HG02884 (cell line): ENCODE results near the gene METRN.
"Not testable (repeated sequence)": the region's sequence is repeated elsewhere in the genome, so short reads cannot be mapped to it uniquely, and the experiment has no call there.

Experiments used
- ATAC-seq: cut with Tn5 transposase; IDR thresholded peaks from one replicate; pipeline ENCODE4 v1.9.1; 2021; ENCODE audit warnings: mild to moderate bottlenecking, moderate library complexity; ENCODE audit not compliant: unreplicated experiment

METRN gene

GRCh38 chr16:708959-709358 lies 6.0 kb upstream of the METRN start:
- ATAC-seq = no peak

- ATAC-seq = no peak
Measured at GRCh38 chr16:709566-710499, 5.1 kb upstream of the METRN start.

DNA sequence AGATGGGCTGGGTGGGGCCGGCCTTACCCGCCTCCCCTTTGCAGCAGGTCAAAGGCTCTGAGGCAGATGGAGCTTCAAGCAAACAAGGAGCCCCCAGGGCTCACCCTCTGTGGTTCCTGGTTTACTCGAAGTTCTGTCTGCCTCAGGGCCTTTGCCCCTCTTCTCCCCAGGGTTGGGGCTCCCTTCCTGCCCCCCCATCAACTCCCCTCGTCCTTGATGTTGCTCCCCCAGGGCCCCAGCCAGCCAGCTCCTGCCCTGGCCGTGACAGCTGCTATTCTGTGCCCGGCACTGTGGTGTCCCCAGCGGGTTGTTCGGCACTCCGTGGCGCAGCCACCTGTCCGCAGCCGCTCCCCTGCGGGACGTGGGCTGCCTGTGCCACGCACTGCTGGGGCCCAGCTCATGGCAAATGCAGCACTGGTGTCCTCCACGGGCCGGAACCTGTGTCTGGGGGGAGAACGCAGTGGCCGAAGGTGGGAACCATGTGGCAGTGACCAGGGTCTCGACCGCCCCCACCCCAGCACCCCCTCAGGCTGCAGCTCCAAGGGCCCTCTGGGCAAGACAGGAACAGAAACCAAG lies 4.3 kb upstream of the METRN start:
- ATAC-seq = no peak

DNA sequence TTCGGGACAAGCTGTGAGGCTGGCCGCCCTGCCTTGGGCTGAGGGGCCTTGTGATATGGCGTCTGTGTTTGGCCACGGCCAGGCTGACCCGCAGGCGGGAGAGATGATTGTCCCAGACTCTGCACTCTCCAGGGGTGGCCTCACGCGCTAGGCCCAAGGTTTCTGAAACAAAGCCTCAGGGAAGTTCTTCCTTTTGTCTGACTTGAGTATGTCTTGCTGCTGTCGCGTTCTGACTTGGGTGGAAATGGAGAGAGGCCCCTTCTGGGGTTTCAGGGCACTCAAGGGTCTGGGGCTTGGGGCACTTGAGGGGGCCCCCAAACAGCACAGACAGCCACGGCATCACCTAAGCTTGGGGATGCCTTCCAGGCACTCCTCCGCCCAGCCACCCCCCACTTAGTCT lies 3.8 kb upstream of the METRN start:
- ATAC-seq = no peak

- no peak for ATAC-seq
Measured at GRCh38 chr16:711548-712320, 3.2 kb upstream of the METRN start.

- not testable (repeated sequence) for ATAC-seq
Measured at GRCh38 chr16:712740-713250, 2.1 kb upstream of the METRN start.

- no peak for ATAC-seq
Measured at GRCh38 chr16:714079-714478, 839 bp upstream of the METRN start.

DNA sequence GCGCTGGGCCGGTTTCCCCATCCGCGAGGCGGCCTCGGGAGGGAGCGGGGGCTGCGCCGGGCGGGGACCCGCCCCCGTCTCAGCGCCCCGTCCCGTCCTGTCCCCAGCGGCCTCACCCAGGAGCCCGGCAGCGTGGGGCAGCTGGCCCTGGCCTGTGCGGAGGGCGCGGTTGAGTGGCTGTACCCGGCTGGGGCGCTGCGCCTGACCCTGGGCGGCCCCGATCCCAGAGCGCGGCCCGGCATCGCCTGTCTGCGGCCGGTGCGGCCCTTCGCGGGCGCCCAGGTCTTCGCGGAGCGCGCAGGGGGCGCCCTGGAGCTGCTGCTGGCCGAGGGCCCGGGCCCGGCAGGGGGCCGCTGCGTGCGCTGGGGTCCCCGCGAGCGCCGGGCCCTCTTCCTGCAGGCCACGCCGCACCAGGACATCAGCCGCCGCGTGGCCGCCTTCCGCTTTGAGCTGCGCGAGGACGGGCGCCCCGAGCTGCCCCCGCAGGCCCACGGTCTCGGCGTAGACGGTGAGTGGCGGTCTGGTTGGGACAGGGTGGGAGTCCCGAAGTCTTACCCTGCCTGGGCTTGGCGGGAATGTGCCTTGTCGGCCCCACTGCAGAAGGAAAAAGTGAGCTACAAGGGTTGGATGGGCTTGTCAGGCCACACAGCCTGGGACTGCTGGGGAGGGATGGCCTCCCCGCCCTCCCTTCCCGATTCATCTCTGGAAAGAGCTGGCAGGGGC lies 720 bp downstream of the METRN start:
- ATAC-seq = no peak

- ATAC-seq = no peak
Measured at GRCh38 chr16:716200-716568, 1.3 kb downstream of the METRN start.

DNA sequence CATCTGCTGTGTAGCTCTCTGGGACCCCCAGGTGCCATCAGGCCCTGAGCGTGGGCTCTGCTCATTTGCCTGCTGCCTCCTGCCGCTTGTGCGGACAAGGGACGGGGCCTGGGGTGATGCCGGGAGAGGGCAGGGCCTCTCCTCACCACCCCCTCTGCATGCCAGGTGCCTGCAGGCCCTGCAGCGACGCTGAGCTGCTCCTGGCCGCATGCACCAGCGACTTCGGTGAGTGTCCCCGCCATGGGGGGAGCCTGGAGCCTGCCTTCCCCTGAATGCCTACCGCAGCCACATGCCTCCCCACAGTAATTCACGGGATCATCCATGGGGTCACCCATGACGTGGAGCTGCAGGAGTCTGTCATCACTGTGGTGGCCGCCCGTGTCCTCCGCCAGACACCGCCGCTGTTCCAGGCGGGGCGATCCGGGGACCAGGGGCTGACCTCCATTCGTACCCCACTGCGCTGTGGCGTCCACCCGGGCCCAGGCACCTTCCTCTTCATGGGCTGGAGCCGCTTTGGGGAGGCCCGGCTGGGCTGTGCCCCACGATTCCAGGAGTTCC lies 1.9 kb downstream of the METRN start:
- ATAC-seq = no peak

DNA sequence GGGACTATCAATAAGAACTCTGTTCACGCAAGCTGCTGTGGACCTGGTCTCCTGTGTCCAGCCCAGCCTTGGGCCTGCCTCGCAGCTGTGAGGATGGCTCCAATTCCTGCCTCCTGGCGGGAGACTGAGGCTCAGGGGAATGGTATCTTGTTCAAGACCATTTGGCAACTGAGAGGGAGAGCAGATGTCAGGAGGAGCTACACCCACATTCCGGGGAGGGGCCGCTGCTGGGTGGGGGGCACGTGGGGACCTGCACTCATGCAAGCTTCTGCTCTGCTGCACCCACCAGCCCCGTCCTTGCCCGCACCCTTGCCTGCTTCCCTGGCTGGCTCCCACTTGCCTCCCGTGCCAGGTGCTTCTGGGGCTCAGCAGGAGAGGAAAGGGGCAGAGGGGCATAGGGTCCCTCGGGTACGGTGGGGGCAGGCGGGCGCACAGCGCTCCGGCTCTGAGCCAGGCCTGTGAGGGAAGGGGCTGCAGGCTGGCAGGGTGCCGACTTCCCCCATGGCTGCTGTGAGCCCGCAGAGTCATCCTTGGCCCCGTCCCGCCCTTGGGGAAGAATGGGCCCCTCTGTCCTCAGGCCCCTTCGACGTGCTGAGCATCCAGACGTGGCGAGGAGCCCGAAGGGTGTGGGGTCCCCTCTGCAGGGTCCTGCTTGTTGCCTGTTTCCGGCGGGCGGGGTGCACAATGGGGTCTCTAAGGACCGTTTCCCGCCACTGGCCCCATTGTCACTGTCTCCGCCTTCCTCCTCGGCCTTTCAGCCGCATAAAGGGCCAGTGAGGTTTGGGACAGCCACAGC lies 2.7 kb downstream of the METRN start:
- no peak for ATAC-seq

GRCh38 chr16:718389-718788 lies 3.5 kb downstream of the METRN start:
- no peak for ATAC-seq

DNA sequence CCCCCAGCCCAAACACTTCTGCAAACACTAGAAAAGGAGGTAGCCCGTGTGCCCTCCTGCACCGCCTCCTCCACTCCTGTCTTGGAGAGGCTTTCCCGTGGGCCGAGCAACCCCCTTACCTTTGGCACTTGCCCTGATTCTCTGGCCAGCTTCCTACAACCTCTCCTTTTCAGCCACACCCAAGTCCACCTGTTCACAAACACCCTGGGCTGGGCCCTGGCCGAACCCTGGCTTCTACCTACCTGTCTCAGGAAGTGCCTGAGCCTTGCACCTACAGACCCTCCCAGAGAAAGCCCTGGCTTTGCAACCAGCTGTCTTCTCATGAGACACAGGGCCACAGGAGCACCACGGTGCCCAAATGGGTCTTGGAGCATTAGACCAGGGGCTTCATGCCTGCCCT lies 4.0 kb downstream of the METRN start:
- ATAC-seq = no peak

GRCh38 chr16:719815-720446 lies 5.0 kb downstream of the METRN start:
- no peak for ATAC-seq

- no peak for ATAC-seq
Measured at GRCh38 chr16:720447-720989, 5.6 kb downstream of the METRN start.

DNA sequence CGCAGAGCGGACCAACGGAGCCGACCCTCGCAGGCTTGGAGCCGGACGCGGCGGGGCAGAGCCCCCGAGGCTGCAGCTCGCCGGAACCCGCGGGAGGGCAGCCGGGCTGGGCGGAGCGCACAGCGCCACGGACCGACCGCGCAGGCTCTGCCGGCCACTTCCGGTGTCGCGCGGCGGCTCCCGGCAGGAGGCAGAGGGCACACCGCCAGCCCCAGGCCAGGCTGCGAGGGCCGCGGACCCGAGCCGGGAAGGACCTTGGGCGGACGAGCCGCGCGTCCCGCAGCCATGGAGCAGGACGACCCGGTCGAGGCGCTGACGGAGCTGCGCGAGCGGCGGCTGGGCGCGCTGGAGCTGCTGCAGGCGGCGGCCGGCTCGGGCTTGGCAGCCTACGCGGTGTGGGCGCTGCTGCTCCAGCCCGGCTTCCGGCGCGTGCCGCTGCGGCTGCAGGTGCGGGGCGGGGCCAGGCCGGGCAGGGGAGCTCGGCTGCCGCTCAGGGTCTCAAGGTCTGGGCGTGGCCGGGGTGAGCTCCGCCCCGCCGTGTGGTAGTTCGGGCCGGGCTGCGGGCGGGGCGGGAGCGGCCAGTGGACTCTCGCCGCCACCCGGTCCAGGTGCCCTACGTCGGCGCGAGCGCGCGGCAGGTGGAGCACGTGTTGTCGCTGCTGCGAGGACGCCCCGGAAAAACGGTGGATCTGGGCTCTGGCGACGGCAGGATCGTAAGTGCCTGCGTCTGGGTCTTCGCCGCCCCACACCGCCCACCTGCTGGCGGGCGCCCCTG lies 6.3 kb downstream of the METRN start, which contains the start of gene ANTKMT:
Gene ANTKMT (plus strand): TSS at position 157 of the 775 bp plus-strand sequence. CDS start 129 bp downstream, at position 286.
- peak; percentile 69 for ATAC-seq

- ATAC-seq = no peak
Measured at GRCh38 chr16:721765-722540, 7.0 kb downstream of the METRN start.
